ENCODE results near the gene IL2RA. TPM values are rescaled to one million over a fixed set of nuclear protein-coding genes. Genes with fewer than 3 reads are reported as not detected.

The IL2RA gene
- total RNA-seq, 1 experiment from 2014 or later, result not detected

GRCh38 chr10:6091630-6092029 lies 29.5 kb upstream of the IL2RA start:
- Histone ChIP-seq H3K36me3 (peaks cover 21% of the 10 kb centered on the region), H3K27ac (no peak overlapping the region), H3K4me3 (no peak overlapping the region), H3K9me3 (replicated peaks) (peaks cover 8% of the 10 kb centered on the region; the same call in 1 of the 2 replicates), H3K27me3 (replicated peaks) (no peaks in the 10 kb centered on the region), H3K4me1 (replicated peaks) (peaks cover 13% of the 10 kb centered on the region)
- DNase-seq (ENCODE audit: low read depth in 1 of 2, low spot score in 2 of 2), result no peak

GRCh38 chr10:6089334-6090219 lies 27.4 kb upstream of the IL2RA start:
- Histone ChIP-seq H3K9me3 (replicated peaks) (peaks cover 8% of the 10 kb centered on the region; the same call in 1 of the 2 replicates), H3K27ac (peak overlapping the region; percentile 74), H3K4me3 (peak overlapping the region; percentile 99), H3K27me3 (replicated peaks) (no peaks in the 10 kb centered on the region), H3K36me3 (peaks cover 17% of the 10 kb centered on the region), H3K4me1 (replicated peaks) (peaks cover 13% of the 10 kb centered on the region)
- peak; percentile 48 to 57 for DNase-seq (ENCODE audit: low read depth in 1 of 2, low spot score in 2 of 2)

DNA sequence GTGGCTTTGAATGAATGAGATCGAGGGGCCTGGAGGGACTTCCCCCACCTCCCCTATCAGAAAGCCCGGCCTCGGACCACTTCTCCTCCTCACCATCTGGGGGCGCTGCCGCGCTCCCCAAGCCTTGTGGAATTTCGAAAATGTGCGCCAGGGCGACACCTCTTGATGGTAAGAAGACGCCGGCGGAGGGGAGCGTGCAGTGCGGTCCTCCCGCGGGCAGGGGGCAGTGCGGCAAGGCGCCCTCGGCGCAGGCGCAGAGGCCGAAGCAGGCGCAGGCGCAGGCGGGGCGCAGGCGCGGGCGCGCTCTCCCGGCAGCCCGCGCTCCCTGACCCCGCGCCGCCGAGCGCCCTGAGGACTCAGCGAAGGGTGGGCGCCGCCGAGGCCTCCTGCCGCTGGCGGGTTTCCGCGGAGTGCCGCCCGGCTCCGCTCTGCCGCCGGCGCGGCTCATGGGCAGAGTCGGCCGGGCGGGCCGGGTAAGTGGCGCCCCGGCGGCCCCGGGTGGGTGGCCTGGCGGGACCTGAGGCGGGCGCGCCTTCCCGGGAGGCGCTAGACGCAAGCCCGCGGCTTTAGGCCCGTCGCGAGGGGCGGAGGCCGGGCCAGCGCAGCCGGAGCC lies 26.7 kb upstream of the IL2RA start, which contains the start of gene RBM17:
Gene RBM17 (plus strand): TSS at position 314 of the 613 bp plus-strand sequence. CDS start 8,032 bp downstream, outside the sequence.
- Histone ChIP-seq H3K27ac (peak within 1 kb of the TSS; percentile 74), H3K4me1 (replicated peaks) (peaks cover 15% of the 10 kb centered on the region), H3K4me3 (peak within 1 kb of the TSS; percentile 99), H3K27me3 (replicated peaks) (0 out of 2 replicates have a peak, but pooled peaks cover 2% of the 10 kb centered on the region), H3K9me3 (replicated peaks) (peaks cover 8% of the 10 kb centered on the region; the same call in 1 of the 2 replicates), H3K36me3 (peaks cover 13% of the 10 kb centered on the region)
- DNase-seq (ENCODE audit: low read depth in 1 of 2, low spot score in 2 of 2), result peak; percentile 96 to 97

DNA sequence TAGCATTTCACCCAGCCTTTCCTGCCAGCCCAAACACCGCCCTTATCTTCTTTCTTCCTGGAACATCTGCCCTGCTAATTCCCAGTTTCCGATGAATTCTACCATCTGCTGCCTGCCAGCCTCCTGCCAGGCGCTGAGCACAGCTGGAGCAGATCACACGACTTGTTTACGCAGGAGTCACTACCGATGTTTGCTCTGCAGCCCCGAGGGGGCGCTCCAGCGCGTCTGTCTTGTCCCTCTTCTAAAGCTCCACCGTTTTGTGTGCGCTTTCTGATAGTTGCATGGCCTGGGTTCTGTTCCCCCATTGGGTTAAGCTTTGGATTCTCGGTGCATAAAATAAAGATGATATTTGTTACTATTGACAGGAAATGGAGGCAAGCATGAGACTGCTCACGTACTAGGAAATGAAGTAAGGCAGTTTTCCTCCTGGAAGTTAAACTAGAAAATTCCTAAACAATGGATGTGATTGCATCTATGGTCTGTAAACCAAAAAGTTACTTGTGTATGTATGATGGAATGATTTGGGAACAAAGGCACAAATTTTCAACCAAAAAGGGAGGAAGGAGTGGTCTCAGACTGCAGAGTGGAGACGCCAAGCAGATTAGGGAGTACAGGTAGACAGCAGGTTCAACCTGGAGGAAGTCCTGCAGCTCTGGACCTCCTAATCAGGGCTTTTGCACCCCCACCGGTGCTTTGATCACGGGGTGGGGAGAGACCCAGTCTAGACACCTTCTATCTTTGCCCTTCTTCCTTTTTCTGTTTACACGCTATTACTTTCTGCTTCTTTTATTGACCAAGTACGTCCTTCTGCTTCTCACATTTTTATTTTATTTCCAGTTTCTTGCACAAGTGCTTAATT lies 24.4 kb upstream of the IL2RA start:
- no peak overlapping the region for H3K27ac ChIP-seq
- 0 out of 2 replicates have a peak, but pooled peaks cover 3% of the 10 kb centered on the region for H3K27me3 ChIP-seq (replicated peaks)
- H3K36me3 ChIP-seq, result peaks cover 7% of the 10 kb centered on the region
- H3K4me3 ChIP-seq, result no peak overlapping the region
- peaks cover 8% of the 10 kb centered on the region; the same call in 1 of the 2 replicates for H3K9me3 ChIP-seq (replicated peaks)
- DNase-seq (ENCODE audit: low read depth in 1 of 2, low spot score in 2 of 2), result peak; percentile 35 to 74
- peaks cover 19% of the 10 kb centered on the region for H3K4me1 ChIP-seq (replicated peaks)

- H3K36me3 ChIP-seq, result no peaks in the 10 kb centered on the region; the same call in 1 of the 2 replicates
- H3K4me3 ChIP-seq, result no peak overlapping the region
- H3K27me3 ChIP-seq (replicated peaks), result 0 out of 2 replicates have a peak, but pooled peaks cover 3% of the 10 kb centered on the region
- H3K27ac ChIP-seq, result no peak overlapping the region
- H3K9me3 ChIP-seq (replicated peaks), result peaks cover 4% of the 10 kb centered on the region; the same call in 1 of the 2 replicates
- H3K4me1 ChIP-seq (replicated peaks), result peaks cover 10% of the 10 kb centered on the region
- no peak for DNase-seq (ENCODE audit: low read depth in 1 of 2, low spot score in 2 of 2)
Measured at GRCh38 chr10:6083523-6084475, 21.6 kb upstream of the IL2RA start.

DNA sequence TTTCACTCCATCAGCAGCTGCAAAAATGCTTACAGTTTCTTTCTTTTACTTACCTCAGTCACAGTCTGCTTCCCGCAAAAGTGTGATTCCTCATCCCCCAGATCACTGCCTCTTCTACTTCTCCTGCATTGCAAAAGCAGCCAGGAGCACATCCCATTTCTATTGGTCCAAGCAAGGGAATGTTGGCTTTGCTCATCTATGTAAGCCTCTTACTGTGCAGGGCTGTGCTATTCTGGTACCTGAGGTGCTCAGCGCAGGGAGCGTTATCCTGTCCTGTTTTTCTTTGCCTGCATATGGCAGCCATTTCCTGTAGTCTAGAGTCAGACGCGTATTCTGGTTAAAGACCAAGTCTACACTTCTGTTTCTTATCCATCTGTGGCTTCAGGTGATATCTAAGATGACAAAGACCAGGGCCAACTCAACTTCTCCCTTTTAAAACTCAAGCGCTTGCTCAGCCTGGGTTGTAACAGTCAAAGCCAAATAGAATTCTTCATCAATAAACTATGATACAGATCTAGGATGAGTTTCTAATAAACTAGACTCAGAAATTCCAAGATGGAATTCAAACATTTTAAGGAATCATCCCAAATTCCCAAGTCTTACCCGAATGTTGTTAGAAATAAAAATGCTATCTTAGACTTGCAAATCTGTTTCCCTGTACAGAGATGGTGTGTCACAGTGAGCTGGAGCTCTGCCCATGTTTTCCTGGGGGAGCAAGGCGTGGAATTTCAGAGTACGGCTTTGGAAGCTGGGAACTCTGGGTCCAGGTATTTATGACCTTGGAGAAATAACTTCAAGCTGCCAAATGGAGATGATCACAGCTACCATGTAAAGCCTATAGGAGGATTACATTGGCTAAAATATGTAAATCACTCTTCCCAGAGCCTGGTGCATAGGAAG lies 20.6 kb upstream of the IL2RA start:
- DNase-seq (ENCODE audit: low read depth in 1 of 2, low spot score in 2 of 2), result no peak
- H3K4me1 ChIP-seq (replicated peaks), result peaks cover 6% of the 10 kb centered on the region

GRCh38 chr10:6080417-6080973 lies 18.3 kb upstream of the IL2RA start:
- H3K36me3 ChIP-seq, result no peaks in the 10 kb centered on the region
- no peak overlapping the region for H3K27ac ChIP-seq
- H3K9me3 ChIP-seq (replicated peaks), result no peaks in the 10 kb centered on the region
- peaks cover 10% of the 10 kb centered on the region for H3K27me3 ChIP-seq (replicated peaks)
- DNase-seq (ENCODE audit: low read depth in 1 of 2, low spot score in 2 of 2), result no peak
- H3K4me1 ChIP-seq (replicated peaks), result peaks cover 6% of the 10 kb centered on the region
- no peak overlapping the region for H3K4me3 ChIP-seq

More for the DNA sequence above, 20.6 kb upstream of the IL2RA start:
- Histone ChIP-seq H3K27ac (no peak overlapping the region), H3K36me3 (no peaks in the 10 kb centered on the region), H3K27me3 (replicated peaks) (0 out of 2 replicates have a peak, but pooled peaks cover 3% of the 10 kb centered on the region), H3K4me3 (no peak overlapping the region), H3K9me3 (replicated peaks) (no peaks in the 10 kb centered on the region)

DNA sequence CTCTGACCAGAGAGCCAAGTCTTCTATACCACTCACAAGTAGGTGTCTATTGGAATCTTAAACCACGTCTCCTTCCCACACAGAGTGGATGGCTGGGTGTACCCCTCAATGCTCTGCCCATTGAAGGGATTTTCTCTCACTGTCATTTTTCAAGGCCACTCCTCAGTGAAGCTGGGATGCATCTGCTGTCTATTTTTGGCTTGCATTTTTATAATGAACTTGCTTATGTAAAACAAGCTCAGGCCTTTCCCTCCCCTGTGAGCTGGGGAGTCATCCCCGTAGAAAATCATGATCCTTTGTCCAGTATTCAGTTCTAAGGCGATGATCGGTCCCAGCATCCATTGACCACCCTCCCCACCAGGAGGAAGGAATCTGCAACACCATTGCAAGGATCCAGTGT lies 16.9 kb upstream of the IL2RA start:
- Histone ChIP-seq H3K36me3 (no peaks in the 10 kb centered on the region), H3K27ac (no peak overlapping the region), H3K4me3 (no peak overlapping the region), H3K4me1 (replicated peaks) (peaks cover 6% of the 10 kb centered on the region), H3K9me3 (replicated peaks) (no peaks in the 10 kb centered on the region), H3K27me3 (replicated peaks) (peaks cover 22% of the 10 kb centered on the region)
- DNase-seq (ENCODE audit: low read depth in 1 of 2, low spot score in 2 of 2), result no peak

- Histone ChIP-seq H3K27ac (no peak overlapping the region), H3K27me3 (replicated peaks) (peaks cover 19% of the 10 kb centered on the region), H3K4me1 (replicated peaks) (peaks cover 5% of the 10 kb centered on the region), H3K4me3 (no peak overlapping the region), H3K36me3 (no peaks in the 10 kb centered on the region), H3K9me3 (replicated peaks) (no peaks in the 10 kb centered on the region)
- no peak for DNase-seq (ENCODE audit: low read depth in 1 of 2, low spot score in 2 of 2)
Measured at GRCh38 chr10:6077071-6077675, 15.0 kb upstream of the IL2RA start.

DNA sequence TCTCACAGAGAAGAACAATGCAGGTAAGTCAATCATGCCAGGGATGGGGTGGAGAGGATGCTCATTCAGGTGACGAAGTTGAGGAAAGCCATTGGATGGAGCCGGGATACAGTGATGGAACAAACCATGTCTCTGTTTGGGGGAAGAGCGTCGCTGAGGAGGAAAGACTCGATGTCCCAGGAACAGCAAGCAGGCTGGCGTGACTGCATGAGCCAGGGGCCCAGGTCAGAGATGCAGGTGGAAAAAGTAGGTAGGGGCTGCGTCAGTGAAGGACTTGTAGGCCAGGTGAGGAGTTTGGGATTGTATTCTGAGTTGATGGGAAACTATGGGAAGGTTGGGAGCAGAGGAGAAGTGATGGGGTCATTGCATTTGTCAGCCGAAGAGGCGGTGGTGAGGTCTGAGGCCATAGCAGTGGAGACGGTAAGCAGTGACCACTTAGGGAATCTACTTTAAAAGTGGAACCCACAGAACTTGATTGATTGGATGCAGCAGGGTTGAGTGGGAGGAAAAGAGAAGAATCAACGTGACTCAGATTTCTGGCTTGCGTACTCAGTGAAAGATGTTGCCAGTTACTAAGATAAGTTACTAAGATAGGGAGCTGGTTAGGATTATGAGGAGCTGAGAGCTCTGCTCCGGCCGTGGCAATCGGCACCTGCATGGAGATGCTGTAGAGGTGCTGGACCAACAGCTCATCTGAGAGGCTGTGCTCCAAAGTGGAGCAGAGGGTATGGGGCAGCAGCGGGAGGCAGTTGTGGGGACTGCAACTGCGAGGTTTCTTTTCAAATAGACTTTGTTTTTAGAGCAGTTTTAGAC lies 12.5 kb upstream of the IL2RA start:
- peaks cover 22% of the 10 kb centered on the region for H3K4me1 ChIP-seq (replicated peaks)
- no peak for DNase-seq (ENCODE audit: low read depth in 1 of 2, low spot score in 2 of 2)

More for the DNA sequence above, 12.5 kb upstream of the IL2RA start:
- H3K27me3 ChIP-seq (replicated peaks), result peaks cover 19% of the 10 kb centered on the region
- H3K4me3 ChIP-seq, result no peak overlapping the region
- no peak overlapping the region for H3K27ac ChIP-seq
- no peaks in the 10 kb centered on the region for H3K36me3 ChIP-seq
- H3K9me3 ChIP-seq (replicated peaks), result no peaks in the 10 kb centered on the region

All from SJSA1 (cell line).